ENCODE results near the gene ABI1. TPM values are rescaled to one million over a fixed set of nuclear protein-coding genes. Genes with fewer than 3 reads are reported as not detected.

Gene ABI1
- total and polyA plus RNA-seq, 2 of the 13 experiments (the other 11 are each of a cell fraction or from before 2014, with no cell fraction given): 20.9 to 22.9 TPM

- DNase-seq (ENCODE audit: low spot score): no peak
- no peak overlapping the region for H3K4me2 ChIP-seq (ENCODE audit: low read depth, low read length)
- no peak overlapping the region for H3K9ac ChIP-seq (ENCODE audit: insufficient read depth, low read depth, low read length)
- intact Hi-C loops (cut with micrococcal nuclease; ENCODE audit: unreplicated experiment): no loop called here
- TF ChIP-seq SP140L (CRISPR knock-in tag; IDR thresholded peaks at IDR 0.05; ENCODE audit: borderline replicate concordance) (no peak), MXI1 (IDR thresholded peaks at IDR 0.05; ENCODE audit: borderline replicate concordance, low read depth, low read length) (no peak), HNRNPL (IDR thresholded peaks at IDR 0.05; ENCODE audit: low read depth, low read length) (no peak), TBL1XR1 (IDR thresholded peaks at IDR 0.05; ENCODE audit: borderline replicate concordance, low read length, partially characterized antibody) (no peak), HNRNPLL (IDR thresholded peaks at IDR 0.05; ENCODE audit: low read depth, low read length, poor library complexity, severe bottlenecking) (no peak), PAF1 (CRISPR knock-in tag; IDR thresholded peaks at IDR 0.05) (no peak), ZNF556 (CRISPR knock-in tag; IDR thresholded peaks at IDR 0.05; ENCODE audit: borderline replicate concordance) (no peak), ZNF678 (CRISPR knock-in tag; IDR thresholded peaks at IDR 0.05) (no peak), UBTF (CRISPR knock-in tag; IDR thresholded peaks at IDR 0.05) (no peak), GABPB1 (CRISPR knock-in tag; IDR thresholded peaks at IDR 0.05) (no peak), IRF2 (CRISPR knock-in tag; IDR thresholded peaks at IDR 0.05) (no peak), ZNF768 (CRISPR knock-in tag; IDR thresholded peaks at IDR 0.05) (no peak)
- BruUV-seq (replicated peaks): no TSS peak
- no peak overlapping the region for H3K4me3 ChIP-seq (replicated peaks in 1 of 3; ENCODE audit: insufficient read depth in 1 of 3, low read depth in 2 of 3, low read length in 3 of 3)
- H3K9me3 ChIP-seq (ENCODE audit: low read length): no peaks in the 10 kb centered on the region
- no peaks in the 10 kb centered on the region for H3K27me3 ChIP-seq (ENCODE audit: control insufficient read depth in 1 of 2, insufficient read depth in 2 of 2, low read length in 2 of 2)
- H3K27ac ChIP-seq (ENCODE audit: extremely low read length, insufficient read depth, low read length): no peak overlapping the region
- ChIA-PET CTCF (ENCODE audit: low intra/inter-chr PET ratio, low total read pairs) (no interaction called here), POLR2A (no interaction called here)
- H3K79me2 ChIP-seq (ENCODE audit: insufficient read depth, low read length): peaks cover 13% of the 10 kb centered on the region
- in situ Hi-C loops (cut with HindIII; ENCODE audit: extremely low pct_ligation_motif_present, low pct_unique_long_range_greater_than_20kb): no loop called here
- 99% methylated on average over 3 of the region's 3 CpGs for WGBS (ENCODE audit: low lambda C conversion rate)
- peak; percentile 12 for FAIRE-seq
- no peak overlapping the region for H2AFZ ChIP-seq (ENCODE audit: low read length)
- no peak for ATAC-seq
- peaks cover 3% of the 10 kb centered on the region; the same call in 1 of the 2 replicates for H4K20me1 ChIP-seq (ENCODE audit: insufficient read depth, low read length)
- H3K4me1 ChIP-seq (ENCODE audit: insufficient read depth, low read length): peaks cover 11% of the 10 kb centered on the region; the same call in 1 of the 2 replicates
- H3K36me3 ChIP-seq (replicated peaks in 1 of 2; ENCODE audit: control insufficient read depth in 1 of 2, insufficient read depth in 2 of 2, low read length in 2 of 2): no peaks in the 10 kb centered on the region
Measured at GRCh38 chr10:26787362-26787761, 73.4 kb downstream of the ABI1 start.
